HG03045 (cell line): Measurements from ENCODE around the gene KRTAP10-5.
"Not testable (repeated sequence)": the region's sequence is repeated elsewhere in the genome, so short reads cannot be mapped to it uniquely, and the experiment has no call there.

Experiments used
- ATAC-seq: cut with Tn5 transposase; IDR thresholded peaks from one replicate; pipeline ENCODE4 v1.9.1; 2021; ENCODE audit warnings: mild to moderate bottlenecking, moderate library complexity; ENCODE audit not compliant: unreplicated experiment

Gene KRTAP10-5, protein sequence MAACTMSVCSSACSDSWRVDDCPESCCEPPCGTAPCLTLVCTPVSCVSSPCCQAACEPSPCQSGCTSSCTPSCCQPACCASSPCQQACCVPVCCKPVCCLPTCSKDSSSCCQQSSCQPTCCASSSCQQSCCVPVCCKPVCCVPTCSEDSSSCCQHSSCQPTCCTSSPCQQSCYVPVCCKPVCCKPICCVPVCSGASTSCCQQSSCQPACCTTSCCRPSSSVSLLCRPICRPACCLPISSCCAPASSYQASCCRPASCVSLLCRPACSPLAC

GRCh38 chr21:44580231-44580821 lies at the start of gene KRTAP10-5:
Gene KRTAP10-5, minus strand, starts transcription at chr21:44580604. Its CDS starts 26 bp downstream, at chr21:44580578.
- ATAC-seq = not testable (repeated sequence)

DNA sequence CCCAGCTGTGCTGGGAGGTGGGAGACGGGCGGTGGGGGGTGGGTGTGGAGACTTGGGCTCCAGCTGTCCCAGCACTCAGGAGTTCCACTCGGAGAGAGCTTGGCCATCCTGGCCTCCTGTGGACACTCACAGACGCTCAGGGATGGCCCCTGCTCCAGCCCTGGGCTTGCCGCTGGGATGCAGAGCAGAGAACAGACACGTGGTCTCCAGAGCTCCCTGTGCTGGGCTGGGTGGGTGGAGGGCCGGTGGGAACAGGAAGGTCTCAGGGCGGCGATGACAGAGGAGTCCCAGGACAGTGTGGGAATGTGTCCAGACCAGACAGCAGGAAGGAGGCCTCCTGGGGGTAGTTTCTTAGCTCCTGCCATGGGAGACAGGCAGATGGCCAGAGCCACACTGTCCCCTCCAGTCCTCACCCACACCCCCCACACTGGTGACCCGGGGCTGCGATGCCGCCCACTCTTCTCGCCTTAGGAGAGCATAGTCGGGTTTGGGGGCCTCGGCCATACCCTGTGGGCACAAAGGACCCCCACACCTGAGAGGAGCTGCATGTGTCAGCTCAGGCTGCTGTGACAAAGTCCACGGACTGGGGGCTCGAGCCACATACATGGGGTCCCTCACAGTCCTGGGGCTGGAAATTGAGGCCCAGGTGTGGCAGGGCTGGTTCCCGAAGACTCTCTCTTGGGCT lies 48.4 kb upstream of the KRTAP10-5 start:
- ATAC-seq = no peak

- not testable (repeated sequence) for ATAC-seq
Measured at GRCh38 chr21:44627831-44628233, 47.4 kb upstream of the KRTAP10-5 start.

- not testable (repeated sequence) for ATAC-seq
Measured at GRCh38 chr21:44627181-44627822, 46.9 kb upstream of the KRTAP10-5 start.

- no peak for ATAC-seq
Measured at GRCh38 chr21:44626673-44627143, 46.3 kb upstream of the KRTAP10-5 start, which contains the start of gene KRTAP10-9. Gene KRTAP10-9, plus strand, starts transcription at chr21:44627093. Its CDS starts 79 bp downstream, at chr21:44627172.

GRCh38 chr21:44626262-44626661 lies 45.9 kb upstream of the KRTAP10-5 start:
- ATAC-seq = no peak

DNA sequence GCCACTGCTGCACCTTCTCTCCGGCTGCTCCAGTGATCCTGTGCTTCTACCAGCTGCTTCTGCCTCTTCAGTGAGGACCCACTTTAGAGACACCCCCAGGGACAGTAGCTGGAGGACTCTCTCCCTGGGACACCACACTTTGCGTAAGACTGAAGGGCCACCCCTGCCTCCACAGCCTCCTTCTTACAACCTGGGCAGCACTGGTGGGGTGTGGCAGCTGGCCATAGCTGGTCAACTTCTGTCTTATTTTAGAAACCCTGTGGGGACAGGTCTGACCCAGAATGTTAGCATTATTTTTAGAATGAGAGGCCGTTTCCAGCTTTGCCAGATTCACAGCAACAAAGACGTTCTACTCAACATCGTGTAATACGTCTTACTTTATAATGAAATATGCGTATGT lies 45.4 kb upstream of the KRTAP10-5 start:
- no peak for ATAC-seq

- ATAC-seq = no peak
Measured at GRCh38 chr21:44623575-44623974, 43.2 kb upstream of the KRTAP10-5 start.

DNA sequence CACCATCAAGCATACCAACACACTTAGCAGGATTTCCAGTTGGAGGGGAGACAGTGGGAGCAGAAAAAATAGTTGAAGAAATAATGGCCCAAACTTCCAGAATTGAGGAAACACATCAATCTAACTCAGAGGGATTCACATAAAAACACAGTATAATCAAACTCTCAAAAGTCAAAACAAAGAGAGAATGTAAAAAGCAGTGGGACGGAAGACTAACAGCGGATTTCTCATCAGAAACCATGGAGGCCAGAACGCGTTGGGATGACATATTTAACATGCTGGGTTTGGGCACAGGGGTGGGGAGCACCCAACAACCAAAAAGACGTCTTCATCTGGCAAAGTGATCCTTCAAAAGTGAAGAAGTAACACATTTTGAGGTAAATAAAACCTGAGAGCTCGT lies 39.5 kb upstream of the KRTAP10-5 start:
- ATAC-seq = no peak

- ATAC-seq = no peak
Measured at GRCh38 chr21:44618909-44619308, 38.5 kb upstream of the KRTAP10-5 start.

- ATAC-seq = no peak
Measured at GRCh38 chr21:44618504-44618903, 38.1 kb upstream of the KRTAP10-5 start.

DNA sequence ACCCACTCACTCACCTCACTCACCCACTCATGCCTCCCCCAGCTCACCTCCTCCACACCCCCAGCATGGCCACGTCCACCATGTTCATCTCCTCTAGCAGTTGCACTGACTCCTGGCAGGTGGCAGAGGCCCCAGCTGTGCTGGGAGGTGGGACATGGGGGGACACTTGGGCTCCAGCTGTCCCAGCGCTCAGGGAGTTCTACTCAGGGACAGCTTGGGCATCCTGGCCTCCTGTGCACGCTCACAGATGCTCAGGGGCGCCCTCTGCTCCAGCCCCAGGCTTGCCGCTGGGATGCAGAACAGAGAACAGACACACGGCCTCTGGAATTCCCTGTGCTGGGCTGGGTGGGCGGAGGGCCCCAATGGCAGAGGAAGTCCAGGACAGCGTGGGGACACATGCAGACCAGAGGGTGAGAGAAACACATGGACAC lies 36.7 kb upstream of the KRTAP10-5 start:
- ATAC-seq = no peak

DNA sequence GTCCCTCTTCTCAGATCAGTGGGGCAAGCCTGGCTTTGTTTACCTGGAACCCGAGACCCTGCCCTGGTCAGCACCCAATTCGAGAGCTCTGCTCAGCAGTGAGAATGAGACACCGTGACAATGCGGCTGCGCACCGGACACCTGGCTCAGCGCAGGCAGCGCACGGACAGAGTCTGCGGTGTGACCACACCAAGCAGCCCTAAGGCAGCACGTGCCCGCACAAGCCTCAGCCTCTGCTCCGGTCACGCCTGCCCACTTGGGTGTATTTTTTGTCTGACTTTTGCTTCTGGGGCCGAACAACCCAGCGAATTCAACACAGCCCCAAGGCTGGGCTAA lies 36.2 kb upstream of the KRTAP10-5 start:
- no peak for ATAC-seq

DNA sequence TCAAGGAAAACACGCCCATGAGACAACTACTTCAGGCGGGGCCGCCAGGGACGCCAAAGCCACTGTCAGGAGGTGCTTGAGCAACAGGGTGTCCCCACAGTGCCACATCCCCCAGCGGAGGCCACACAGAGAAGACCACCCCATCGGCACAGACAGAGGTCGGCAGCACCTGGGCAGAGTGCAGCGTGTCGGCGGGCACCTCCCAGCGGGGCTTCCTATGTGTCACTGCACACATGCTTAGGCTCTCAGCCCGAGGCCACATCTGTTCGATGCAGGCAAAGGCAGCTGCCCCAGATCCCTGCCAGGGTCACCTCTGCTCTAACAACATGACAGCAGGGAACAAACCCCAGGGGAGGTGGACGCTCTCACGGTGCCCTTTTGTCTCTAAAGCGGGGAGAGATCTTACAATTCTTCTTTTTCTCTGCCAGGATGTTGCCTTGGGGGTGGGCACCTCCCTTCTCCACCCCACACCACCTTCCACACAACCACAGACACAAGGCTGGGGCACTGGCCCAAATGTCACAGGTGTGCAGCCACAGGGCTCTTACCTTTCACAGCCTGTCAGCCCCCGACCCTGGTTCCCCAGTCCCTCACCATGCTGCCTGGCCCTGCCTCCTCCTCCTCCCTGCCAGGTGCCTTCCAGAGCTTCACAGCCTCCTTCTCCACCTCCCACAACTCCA lies 35.6 kb upstream of the KRTAP10-5 start:
- no peak for ATAC-seq

GRCh38 chr21:44615466-44615865 lies 35.1 kb upstream of the KRTAP10-5 start:
- ATAC-seq = no peak

DNA sequence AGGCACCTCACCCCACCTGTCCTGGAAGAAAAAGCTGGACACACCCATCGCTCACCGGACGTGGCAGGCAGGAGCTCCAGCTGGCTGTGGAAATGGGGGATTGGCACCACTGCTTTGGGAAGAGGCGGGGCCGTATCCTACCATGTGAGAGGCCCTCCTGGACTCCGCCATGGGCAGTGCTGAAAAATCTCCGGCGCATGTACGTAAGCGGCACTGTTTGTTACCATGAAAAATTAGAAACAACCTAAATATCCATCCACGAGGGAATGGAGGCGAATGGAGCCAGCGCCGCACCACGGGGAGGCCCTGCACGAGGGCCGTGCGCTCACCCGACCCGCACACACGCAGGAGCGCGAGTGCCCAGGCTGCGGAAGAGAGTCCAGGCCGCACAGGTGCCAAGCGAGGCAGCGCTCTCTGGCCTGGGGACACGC lies 34.6 kb upstream of the KRTAP10-5 start:
- ATAC-seq = no peak

GRCh38 chr21:44614161-44614631 lies 33.8 kb upstream of the KRTAP10-5 start:
- ATAC-seq = no peak

DNA sequence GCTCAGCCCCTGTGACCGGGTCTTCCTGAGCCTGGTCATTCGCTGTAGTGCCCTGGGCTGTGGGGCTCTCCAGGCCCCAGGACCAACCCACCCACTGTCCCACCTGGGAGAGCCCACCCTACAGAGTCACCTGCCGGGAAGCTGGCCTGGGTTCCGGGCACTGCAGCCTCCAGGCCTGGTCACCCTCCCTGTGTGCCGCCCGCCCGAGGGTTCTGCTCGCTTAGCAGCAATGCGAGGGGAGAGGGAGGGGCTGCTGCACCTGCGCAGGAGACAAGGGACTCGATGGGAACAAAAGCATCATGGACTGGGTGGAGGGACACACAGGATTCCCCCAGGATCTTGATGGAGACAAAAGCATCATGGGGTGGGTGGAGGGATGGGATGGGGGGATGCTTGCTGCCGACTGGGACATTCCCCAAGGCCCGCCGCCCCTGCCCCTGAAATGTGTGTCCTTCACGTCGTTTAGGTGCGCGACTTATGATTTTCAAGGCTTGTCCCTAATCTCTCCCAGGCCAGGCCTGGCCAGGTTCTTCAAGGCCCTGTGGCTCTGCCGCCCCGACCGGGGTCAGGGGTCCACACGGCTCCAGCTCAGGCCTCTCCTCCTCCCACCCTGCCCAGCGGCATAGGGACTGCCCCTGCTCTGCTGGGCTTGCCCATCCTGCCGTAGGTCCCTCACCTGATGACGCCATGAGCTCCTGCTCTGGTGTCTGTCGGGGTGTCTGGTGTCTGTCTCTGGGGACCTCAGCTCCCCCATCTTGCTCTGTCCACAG lies 33.2 kb upstream of the KRTAP10-5 start:
- no peak for ATAC-seq

DNA sequence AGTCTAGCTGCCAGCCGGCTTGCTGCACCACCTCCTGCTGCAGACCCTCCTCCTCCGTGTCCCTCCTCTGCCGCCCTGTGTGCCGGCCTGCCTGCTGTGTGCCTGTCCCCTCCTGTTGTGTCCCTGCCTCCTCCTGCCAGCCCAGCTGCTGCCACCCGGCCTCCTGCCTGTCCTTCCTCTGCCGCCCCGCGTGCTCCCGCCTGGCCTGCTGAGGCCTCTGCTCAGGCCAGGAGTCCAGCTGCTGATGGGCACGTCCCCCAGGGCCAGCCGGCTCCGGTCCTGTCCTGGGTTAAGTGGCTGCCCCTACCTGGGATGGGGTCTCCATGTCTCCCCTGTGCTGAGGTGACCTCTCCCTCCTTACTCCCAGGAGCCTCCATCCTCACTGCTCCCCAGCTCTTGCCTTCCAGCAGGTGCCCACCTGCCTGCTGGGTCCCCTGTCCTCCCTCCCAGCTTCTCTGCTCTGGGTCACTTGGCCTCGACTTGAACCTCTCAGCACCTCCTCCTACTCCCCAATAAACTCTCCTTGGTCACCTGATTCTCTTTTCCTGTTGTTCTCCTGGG lies 32.3 kb upstream of the KRTAP10-5 start:
- ATAC-seq = no peak
